MV-4-11 (cell line): Measurements from ENCODE around the gene CLSTN1.
"Not testable (repeated sequence)": the region's sequence is repeated elsewhere in the genome, so short reads cannot be mapped to it uniquely, and the experiment has no call there.

ENCODE experiments used
- DNase-seq: peaks from one replicate; lab custom pipeline; 2025; lab: John Stamatoyannopoulos, UW

The CLSTN1 gene

GRCh38 chr1:9797049-9797448, 26.7 kb downstream of the CLSTN1 start:
- no peak for DNase-seq

- no peak for DNase-seq
Observed at GRCh38 chr1:9794081-9794480, 29.7 kb downstream of the CLSTN1 start.

GRCh38 chr1:9793291-9793690, 30.5 kb downstream of the CLSTN1 start:
- no peak for DNase-seq

GRCh38 chr1:9792156-9793042, 31.4 kb downstream of the CLSTN1 start:
- no peak for DNase-seq

- DNase-seq: not testable (repeated sequence)
Observed at GRCh38 chr1:9789700-9790099, 34.1 kb downstream of the CLSTN1 start.

GRCh38 chr1:9787702-9788101, 36.1 kb downstream of the CLSTN1 start:
- DNase-seq: peak; percentile 87

- DNase-seq: no peak
Observed at GRCh38 chr1:9785406-9785805, 38.4 kb downstream of the CLSTN1 start.

- DNase-seq: peak; percentile 57
Observed at GRCh38 chr1:9784508-9785133, 39.1 kb downstream of the CLSTN1 start.

- DNase-seq: no peak
Observed at GRCh38 chr1:9782897-9783296, 40.9 kb downstream of the CLSTN1 start.

- no peak for DNase-seq
Observed at GRCh38 chr1:9782116-9782751, 41.5 kb downstream of the CLSTN1 start.

- no peak for DNase-seq
Observed at GRCh38 chr1:9780554-9781110, 43.1 kb downstream of the CLSTN1 start.

- DNase-seq: no peak
Observed at GRCh38 chr1:9778905-9779304, 44.9 kb downstream of the CLSTN1 start.

- DNase-seq: no peak
Observed at GRCh38 chr1:9776685-9777084, 47.1 kb downstream of the CLSTN1 start.

- no peak for DNase-seq
Observed at GRCh38 chr1:9774712-9775679, 48.8 kb downstream of the CLSTN1 start.

GRCh38 chr1:9770298-9770697, 53.5 kb downstream of the CLSTN1 start:
- DNase-seq: peak; percentile 12

GRCh38 chr1:9768983-9769382, 54.8 kb downstream of the CLSTN1 start:
- DNase-seq: no peak

- DNase-seq: no peak
Observed at GRCh38 chr1:9767964-9768668, 55.6 kb downstream of the CLSTN1 start.

GRCh38 chr1:9766759-9767442, 56.9 kb downstream of the CLSTN1 start:
- DNase-seq: peak; percentile 22

GRCh38 chr1:9764550-9764949, 59.2 kb downstream of the CLSTN1 start:
- peak; percentile 74 for DNase-seq

GRCh38 chr1:9763914-9764313, 59.9 kb downstream of the CLSTN1 start:
- no peak for DNase-seq
